ENCODE measurements around the gene SPECC1. TPM values are rescaled to one million over a fixed set of nuclear protein-coding genes. Genes with fewer than 3 reads are reported as not detected.

The SPECC1 gene
- total RNA-seq, 1 experiment from 2014 or later = 46.4 TPM

DNA sequence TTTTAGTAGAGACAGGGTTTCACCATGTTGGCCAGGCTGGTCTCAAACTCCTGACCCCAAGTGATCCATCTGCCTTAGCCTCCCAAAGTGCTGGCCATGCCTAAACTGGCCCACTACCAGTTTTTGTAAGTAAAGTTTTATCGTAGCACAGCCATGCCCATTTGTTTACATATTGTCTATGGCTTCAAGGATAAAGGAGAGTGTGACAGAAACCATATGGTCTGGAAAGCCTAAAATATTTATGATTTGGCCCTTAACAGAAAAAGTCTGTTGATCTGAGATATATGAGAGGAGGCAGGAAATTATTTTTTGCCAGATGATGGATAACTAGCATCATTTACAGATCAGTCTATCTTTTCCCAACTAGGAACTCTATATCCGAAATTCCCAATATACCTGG is 36.0 kb upstream of the SPECC1 start:
- Histone ChIP-seq H3K4me2 (ENCODE audit: low read length) (no peak overlapping the region), H3K9me3 (ENCODE audit: low read length) (no peaks in the 10 kb centered on the region), H3K27ac (ENCODE audit: low read length) (no peak overlapping the region), H3K4me3 (ENCODE audit: low read length) (no peak overlapping the region), H3F3A (ENCODE audit: low read length, unreplicated experiment) (no peaks in the 10 kb centered on the region), H3K9me2 (replicated peaks; ENCODE audit: low read length) (no peaks in the 10 kb centered on the region), H3K36me3 (ENCODE audit: low read depth, low read length) (peaks cover 12% of the 10 kb centered on the region), H3K4me1 (ENCODE audit: insufficient read depth, low read length) (peaks cover 8% of the 10 kb centered on the region; the same call in 1 of the 2 replicates), H4K20me1 (ENCODE audit: low read length) (peaks cover 3% of the 10 kb centered on the region; the same call in 1 of the 2 replicates), H3K79me2 (ENCODE audit: low read length) (peaks cover 97% of the 10 kb centered on the region), H2AFZ (ENCODE audit: low read length) (no peak overlapping the region), H3K27me3 (ENCODE audit: low read length) (no peaks in the 10 kb centered on the region), H3K9ac (ENCODE audit: low read length) (no peak overlapping the region)
- ATAC-seq (no peak), DNase-seq (no peak)
- POLR2A ChIA-PET (ENCODE audit: unreplicated experiment) = no interaction called here
- BruUV-seq (replicated peaks) = no TSS peak
- no peak for TF ChIP-seq EZH2phosphoT487 (IDR thresholded peaks at IDR 0.05; ENCODE audit: borderline replicate concordance, low read length)
- TF ChIP-seq CTCF (conservative IDR thresholded peaks at IDR 0.05; ENCODE audit: low read depth, low read length) = no peak
- TF ChIP-seq EZH2 (IDR thresholded peaks at IDR 0.05; ENCODE audit: low read length, unreplicated experiment) = no peak
- CTCF ChIA-PET = no interaction called here
- intact Hi-C loops (cut with micrococcal nuclease) = no loop called here

DNA sequence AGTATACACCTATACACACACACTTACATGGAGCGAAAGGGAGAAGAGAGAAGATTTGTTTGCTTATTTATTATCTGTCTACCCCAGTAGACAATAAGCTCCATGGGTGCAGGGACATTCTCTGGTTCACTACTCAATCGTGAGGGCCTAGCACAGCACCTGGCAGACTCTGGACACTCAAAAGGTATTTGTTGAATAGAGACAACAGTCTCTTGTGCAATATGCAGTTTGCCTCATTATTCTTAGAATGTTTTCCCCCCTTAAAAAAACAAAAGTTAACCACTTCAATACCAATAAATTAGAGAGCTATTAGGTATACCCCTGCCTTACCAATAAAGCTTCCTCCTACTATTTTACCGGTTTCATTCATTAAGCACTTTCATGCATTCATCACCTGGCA is 33.6 kb upstream of the SPECC1 start:
- ChIA-PET POLR2A (ENCODE audit: unreplicated experiment) (no interaction called here), CTCF (interaction anchor here (0.6 kb wide), 1 partner anchor 210 kb away, joined by 9 read pairs; no protein-coding TSS in a partner anchor)
- intact Hi-C loops (cut with micrococcal nuclease) = no loop called here

More for the DNA sequence above, 33.6 kb upstream of the SPECC1 start:
- H3K4me2 ChIP-seq (ENCODE audit: low read length) = peak overlapping the region; percentile 93; the same call in 1 of the 2 replicates
- no peaks in the 10 kb centered on the region for H3K9me3 ChIP-seq (ENCODE audit: low read length)
- no peak overlapping the region for H3K27ac ChIP-seq (ENCODE audit: low read length)
- peaks cover 77% of the 10 kb centered on the region for H3K79me2 ChIP-seq (ENCODE audit: low read length)
- H3K4me1 ChIP-seq (ENCODE audit: insufficient read depth, low read length) = peaks cover 9% of the 10 kb centered on the region; the same call in 1 of the 2 replicates
- no peak for DNase-seq
- H3K36me3 ChIP-seq (ENCODE audit: low read depth, low read length) = no peaks in the 10 kb centered on the region; the same call in 1 of the 2 replicates
- TF ChIP-seq EZH2 (IDR thresholded peaks at IDR 0.05; ENCODE audit: low read length, unreplicated experiment) = no peak
- no peak for TF ChIP-seq EZH2phosphoT487 (IDR thresholded peaks at IDR 0.05; ENCODE audit: borderline replicate concordance, low read length)
- TF ChIP-seq CTCF (conservative IDR thresholded peaks at IDR 0.05; ENCODE audit: low read depth, low read length) = no peak
- no peaks in the 10 kb centered on the region for H3K27me3 ChIP-seq (ENCODE audit: low read length)
- no peaks in the 10 kb centered on the region for H3F3A ChIP-seq (ENCODE audit: low read length, unreplicated experiment)
- no peak overlapping the region for H3K9ac ChIP-seq (ENCODE audit: low read length)
- H3K4me3 ChIP-seq (ENCODE audit: low read length) = 0 out of 2 replicates have a peak overlapping the region, but pooled peaks have one; percentile 25
- H4K20me1 ChIP-seq (ENCODE audit: low read length) = no peaks in the 10 kb centered on the region
- TSS peak; percentile 23 for BruUV-seq (replicated peaks)
- no peak overlapping the region for H2AFZ ChIP-seq (ENCODE audit: low read length)
- ATAC-seq = no peak
- no peaks in the 10 kb centered on the region for H3K9me2 ChIP-seq (replicated peaks; ENCODE audit: low read length)

Measured in PC-3 (cell line).